NCI-H146 (cell line): ENCODE data around the gene ZDHHC14.
"Not testable (repeated sequence)": the region's sequence is repeated elsewhere in the genome, so short reads cannot be mapped to it uniquely, and the experiment has no call there.

ENCODE experiments used
- DNase-seq: peaks from one replicate; lab custom pipeline; 2025; lab: John Stamatoyannopoulos, UW

ZDHHC14 gene

DNA sequence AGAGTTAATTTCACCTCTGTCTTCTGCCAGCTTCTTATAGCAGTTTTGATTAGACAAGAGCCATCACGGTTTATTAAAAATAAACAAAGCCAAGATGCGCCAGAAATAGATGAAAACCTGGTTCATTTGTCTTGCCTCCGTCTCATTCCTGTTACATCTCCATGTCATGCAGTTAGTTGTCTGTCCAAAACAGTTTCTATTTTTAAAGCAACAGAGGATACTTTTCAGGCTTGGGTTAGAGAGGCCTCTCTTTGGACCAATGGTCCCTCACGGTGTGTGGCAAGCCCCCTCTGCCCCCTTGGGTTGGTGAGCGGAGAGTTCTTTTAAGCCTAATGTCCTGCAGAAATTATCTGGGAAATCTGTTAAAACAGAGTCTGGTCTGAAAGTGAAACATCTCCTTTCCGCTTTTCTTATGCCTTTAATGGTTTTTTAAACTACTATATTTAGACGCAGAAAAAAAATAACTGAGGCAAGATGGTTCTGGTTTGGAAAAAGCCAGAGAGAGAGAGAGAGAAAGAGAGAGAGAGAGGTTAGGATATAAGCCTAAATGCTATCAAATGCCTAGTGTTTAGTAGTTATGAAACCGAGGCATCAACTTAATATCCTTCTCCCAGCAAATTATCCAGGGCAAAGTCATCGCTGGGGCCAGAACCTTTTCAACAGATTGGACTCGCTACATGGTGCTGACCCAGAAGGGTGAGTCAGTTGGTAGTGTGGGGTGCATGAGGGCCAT is 64.5 kb downstream of the ZDHHC14 start:
- no peak for DNase-seq

- no peak for DNase-seq
These were observed 66.7 kb downstream of the ZDHHC14 start for GRCh38 chr6:157447735-157448134.

DNA sequence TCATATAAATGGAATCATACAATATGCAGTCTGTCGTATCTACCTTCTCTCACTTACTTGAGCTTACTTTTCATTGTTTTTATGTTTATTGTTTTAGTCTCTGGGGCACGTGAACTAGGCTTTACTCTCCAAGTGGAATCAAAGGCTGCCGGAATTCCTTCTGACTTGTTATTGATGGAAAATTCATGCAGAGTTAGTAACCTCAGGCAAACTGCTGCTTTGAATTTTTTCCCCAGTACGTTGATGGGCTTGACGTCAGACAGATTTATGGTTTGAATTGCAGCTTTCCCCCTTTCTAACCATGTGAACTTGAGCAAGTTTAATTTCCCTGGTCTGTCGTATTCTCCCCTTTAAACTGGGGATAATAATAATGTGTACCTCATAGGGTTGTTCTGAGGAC is 68.6 kb downstream of the ZDHHC14 start:
- no peak for DNase-seq

DNA sequence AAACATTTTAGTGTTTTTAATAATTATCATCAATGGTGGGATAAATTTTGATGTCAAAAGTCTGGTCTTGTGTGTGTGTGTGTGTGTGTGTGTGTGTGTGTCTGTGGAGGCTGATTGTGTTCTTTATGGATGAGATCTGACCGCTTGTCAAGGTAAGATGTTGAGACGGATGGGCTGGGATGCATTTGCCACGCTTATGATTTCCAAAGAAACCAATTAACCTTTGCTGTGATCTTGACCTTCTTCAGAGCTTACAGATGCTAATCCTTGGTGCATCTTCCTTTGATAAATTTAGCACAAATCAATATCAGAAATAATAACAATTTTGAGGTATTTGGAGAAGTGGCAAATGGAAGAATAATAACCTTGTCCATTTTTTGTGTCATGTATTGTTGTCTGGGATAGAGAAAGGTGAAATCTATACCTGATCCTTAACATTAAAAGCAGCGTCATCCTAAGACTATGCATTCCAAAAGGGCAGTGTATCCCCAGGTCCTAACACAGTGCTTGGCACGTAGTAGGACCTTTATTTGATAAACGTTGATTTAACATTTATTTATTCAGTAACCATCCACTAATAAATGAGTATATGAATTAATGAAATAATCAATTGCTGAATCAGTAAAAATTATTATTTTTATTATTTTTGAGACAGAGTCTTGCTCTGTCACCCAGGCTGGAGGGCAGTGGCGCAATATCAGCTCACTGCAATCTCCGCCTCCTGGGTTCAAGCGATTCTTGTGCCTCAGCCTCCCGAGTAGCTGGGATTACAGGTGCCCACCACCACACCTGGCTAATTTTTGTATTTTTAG is 70.1 kb downstream of the ZDHHC14 start:
- no peak for DNase-seq

- DNase-seq, result no peak
These were observed 71.1 kb downstream of the ZDHHC14 start for GRCh38 chr6:157452096-157452495.

DNA sequence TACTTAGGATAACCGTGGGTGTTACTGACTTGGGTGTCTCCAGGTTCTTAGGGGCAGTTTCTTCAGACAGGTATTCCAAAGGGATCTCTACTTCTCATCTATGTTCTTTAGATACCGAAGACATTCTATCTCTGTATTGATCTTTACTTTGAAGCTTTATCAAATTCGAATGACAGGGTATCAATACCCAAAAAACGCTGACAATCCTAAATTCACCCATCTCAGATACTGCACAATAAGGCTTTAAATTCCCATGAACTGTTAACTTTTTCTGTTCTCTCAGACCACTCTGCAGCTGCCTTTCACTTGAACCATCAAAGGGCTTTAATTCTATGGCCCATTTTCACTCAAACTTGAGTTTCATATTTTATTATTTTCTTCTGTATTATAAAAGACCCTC is 72.1 kb downstream of the ZDHHC14 start:
- no peak for DNase-seq

- DNase-seq, result no peak
These were observed 73.0 kb downstream of the ZDHHC14 start for GRCh38 chr6:157453978-157454377.

DNA sequence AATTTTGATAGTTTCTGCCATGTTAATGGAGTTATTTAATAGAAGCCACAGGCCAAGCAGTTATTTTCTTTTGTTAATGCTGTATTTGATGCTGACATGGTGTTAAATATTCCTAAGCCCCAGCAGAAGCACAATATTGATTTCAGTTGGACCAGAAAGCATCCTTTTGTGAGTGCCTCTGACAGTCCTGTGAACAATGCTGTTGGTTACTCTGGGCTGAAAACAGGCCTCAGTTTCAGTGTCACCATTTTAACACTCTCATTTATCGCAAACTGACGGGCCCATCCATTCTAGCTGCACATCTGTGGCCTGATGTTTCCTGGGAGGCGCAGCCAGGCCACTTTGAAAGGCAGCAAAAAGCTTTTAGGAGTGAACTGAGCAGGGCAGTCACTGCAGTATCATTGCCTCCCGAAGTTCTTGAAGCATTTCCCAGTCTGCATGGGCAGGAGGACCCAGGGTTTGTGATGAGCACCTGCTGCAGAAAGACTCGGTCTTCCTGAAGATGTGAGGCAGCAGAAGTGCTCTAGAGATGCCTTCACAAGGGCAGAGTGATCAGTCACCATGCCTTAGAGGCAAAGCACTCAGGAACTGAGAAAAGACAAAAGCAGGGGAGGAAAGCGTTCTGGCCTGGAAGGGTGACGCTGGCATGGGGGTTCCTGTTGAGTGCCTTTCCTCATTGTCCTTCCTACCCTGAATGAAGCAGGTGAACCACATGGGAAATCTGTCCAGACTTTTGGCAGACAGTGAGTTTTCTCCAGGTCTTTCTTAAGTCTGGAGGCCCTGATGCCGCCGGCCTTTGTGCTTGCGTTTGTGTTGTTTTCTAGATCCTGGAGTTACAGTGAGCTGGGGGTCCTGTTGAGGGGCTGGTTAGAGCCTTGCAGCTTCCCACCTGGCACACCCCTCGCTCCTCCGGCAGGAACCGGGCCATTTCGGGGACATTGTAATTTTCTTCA is 74.0 kb downstream of the ZDHHC14 start:
- no peak for DNase-seq

DNA sequence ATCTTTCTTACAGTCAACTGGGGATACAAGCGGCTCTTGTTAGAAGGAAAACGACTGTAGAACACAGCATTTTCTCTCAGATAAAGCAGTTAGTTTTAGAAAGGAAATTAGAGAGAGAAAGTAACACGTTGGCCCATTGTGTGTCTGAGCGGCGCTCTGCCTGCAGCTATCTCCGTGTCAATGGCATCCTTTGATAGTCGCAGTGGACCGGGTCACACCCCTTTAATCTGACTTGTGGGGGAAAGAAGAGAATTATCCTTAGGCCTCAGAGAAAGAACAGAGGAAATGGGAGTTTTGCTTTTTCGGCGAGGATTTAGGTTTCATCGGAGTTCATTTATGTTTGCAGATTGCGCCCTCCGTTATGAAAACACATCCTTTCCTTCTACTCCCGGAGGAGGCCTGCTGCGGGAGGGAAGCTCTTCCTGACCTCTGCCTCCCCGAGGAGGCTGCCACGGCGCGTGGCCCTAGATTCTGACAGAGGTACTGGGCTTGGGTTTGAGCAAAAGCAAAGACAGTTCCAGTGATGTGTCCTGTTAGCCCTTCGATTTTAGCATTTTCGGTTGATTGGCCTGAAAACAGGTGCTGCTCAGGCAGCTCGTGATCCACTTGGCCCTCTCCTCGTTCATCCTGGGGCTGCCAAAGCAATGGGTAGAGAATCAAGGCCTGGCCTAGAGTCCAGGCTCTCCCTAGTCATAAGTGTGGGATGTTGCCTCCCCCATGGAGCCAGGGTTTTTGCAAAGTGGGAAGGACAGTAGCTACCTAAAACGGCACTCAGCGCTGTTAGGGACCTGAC is 74.9 kb downstream of the ZDHHC14 start:
- DNase-seq, result no peak

GRCh38 chr6:157456524-157456829 is 75.5 kb downstream of the ZDHHC14 start:
- no peak for DNase-seq

DNA sequence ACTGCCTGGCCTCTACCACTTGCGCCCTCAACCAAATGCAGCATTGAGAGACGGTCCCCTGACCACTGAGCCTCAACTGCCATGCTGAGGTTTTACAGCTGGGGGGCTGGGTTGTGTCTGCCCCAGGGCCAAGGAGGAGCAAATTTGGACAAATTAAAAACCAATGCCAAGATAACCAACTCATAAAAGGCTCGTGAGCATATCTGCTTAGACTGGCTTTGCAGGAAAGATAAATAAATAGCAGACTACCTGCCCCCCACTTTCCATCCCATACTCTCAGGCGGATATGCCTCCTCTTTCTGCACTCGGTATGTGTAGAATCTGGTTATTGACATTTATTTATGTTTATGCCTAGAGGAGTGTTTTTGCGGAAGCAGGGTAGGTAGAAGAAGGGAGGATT is 76.8 kb downstream of the ZDHHC14 start:
- no peak for DNase-seq

- no peak for DNase-seq
These were observed 78.3 kb downstream of the ZDHHC14 start for GRCh38 chr6:157459327-157459726.

DNA sequence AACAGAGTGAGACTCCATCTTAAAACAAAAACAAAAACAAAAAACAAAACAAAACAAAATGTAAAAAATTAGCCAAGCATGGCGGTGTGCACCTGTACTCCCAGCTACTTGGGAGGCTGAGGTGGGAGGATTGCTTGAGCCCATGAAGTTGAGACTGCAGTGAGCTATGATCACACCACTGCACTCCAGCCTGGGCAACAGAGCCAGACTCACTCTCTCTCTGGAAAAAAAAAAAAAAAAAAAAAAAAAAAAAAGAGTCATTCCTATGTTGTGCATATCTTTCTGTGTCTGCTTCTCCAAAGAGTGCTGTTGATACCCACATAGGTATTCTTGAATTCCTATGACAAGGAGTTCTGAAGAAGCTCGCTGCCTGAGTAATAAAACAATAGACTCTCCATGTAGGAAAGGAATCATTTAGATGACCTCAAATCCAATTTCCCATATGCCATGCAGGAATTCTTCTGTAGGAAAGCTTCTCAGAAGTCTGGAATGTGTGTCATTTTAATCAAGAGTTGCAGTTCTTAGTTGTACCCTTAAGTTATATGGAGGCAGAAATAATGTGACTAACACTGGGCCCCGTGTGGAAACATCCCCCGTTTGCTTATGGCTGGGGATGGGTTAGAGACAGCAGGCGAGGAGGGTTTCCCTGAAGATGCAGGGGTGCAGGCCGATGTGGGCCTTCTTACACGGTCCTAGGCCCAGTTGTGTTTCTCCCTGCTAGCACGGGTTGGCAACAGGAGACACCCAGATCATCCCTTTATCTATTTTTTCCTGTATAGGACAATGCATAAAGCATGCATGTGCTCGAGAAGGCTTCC is 79.4 kb downstream of the ZDHHC14 start:
- DNase-seq, result no peak

GRCh38 chr6:157461000-157461915 is 80.3 kb downstream of the ZDHHC14 start:
- DNase-seq, result no peak

- no peak for DNase-seq
These were observed 82.2 kb downstream of the ZDHHC14 start for GRCh38 chr6:157462956-157463742.

DNA sequence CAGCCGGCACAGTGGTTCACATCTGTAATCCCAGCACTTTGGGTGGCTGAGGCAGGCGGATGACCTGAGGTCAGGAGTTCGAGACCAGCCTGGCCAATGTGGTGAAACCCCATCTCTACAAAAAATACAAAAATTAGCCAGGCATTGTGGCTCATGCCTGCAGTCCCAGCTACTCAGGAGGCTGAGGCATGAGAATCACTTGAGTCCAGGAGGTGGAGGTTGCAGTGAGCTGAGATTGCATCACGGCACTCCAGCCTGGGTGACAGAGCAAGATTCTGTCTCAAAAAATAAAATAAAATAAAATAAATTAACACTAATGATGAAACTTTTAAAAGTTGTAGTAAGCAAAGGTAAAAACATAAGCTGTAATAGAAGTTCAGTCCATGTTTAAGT is 82.7 kb downstream of the ZDHHC14 start:
- not testable (repeated sequence) for DNase-seq

DNA sequence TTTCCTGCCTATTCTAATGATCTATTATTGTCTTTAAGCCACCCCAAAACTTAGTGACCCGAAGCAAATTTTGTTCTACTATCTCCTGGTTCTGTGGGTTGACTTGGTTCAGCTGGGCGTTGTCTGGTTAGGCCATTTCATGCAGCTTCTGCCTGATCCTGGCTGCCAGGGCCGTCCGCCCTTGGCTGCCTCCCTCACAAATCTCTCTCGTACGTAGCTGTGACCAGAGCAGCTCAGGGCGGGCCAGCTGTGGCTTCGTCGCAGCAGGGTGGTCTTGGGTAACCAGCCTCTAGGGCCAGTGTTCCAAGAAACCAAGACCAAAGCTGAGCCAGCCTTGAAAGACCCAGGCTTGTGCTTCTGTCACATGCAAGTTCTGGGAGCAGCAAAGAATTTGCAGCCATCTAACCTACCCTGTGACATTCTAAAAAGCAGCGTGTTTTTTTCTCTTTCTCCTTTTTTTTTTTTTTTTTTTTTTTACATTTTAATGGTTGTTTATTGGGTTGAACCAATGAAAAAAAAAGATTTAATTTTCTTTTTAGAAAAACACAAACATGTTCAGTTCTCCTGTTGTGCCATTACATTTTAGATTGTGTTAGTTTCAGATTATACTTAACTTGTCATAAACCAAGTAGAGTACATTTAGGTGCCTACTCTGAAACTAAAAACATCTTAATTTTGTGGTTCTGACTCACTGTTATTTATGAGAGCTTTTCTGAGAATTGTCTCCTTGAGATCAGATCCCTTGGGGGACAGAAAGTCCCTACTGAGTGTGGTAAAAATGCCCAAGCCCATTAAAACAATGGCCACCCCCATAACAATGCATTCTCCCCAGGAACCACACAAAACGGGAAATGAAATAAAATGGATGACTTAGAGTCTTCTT is 83.9 kb downstream of the ZDHHC14 start:
- no peak for DNase-seq

GRCh38 chr6:157466342-157466648 is 85.3 kb downstream of the ZDHHC14 start:
- DNase-seq, result no peak
